Endothelial cell of umbilical vein (primary cell): ENCODE data around the gene EIF1AD. TPM values are rescaled to one million over a fixed set of nuclear protein-coding genes. Genes with fewer than 3 reads are reported as not detected.

ENCODE experiments used
- BruUV-seq: library from RNA; stranded (reverse); fragments of 400-500 nt; replicated peaks from 2 replicates; lab custom pipeline; 2021; lab: Mats Ljungman, UMichigan
- CTCF ChIA-PET: fragments of 300-600, 350-600 bp; sonication (Branson Sonifier 250); formaldehyde crosslinking; loops from one replicate; lab custom pipeline; 2021; ENCODE audit warnings: antibody characterized with exemption, inconsistent platforms; lab: Charles Lee
- POLR2A ChIA-PET: fragments of 300-600, 350-600 bp; sonication (Branson Sonifier 250); formaldehyde crosslinking; loops from one replicate; lab custom pipeline; 2021; ENCODE audit warnings: antibody characterized with exemption, inconsistent platforms; lab: Charles Lee
- DNase-seq: peaks from one replicate; pipeline ENCODE4 v3.0.0-alpha.2; 2011; ENCODE audit warnings: low read depth, low spot score
- FAIRE-seq: peaks from 2 replicates; lab custom pipeline; 2011; peaks lifted over from hg19 to GRCh38; lab: Jason Lieb, UNC
- H2AFZ ChIP-seq: 2 replicates; pipeline ENCODE4 v1.6.0; 2012; ENCODE audit warnings: low read depth, low read length, control low read depth, inconsistent platforms
- H3K27ac ChIP-seq: 2 replicates; pipeline ENCODE4 v1.5.1; 2011; ENCODE audit warnings: low read depth, mild to moderate bottlenecking, control low read depth, low read length, moderate library complexity; ENCODE audit not compliant: insufficient read depth
- H3K27me3 ChIP-seq, 2 experiments: 2 replicates each; pipeline versions ENCODE4 v1.6.0 to v1.6.1; 2011; ENCODE audit warnings: low read length in 2 of 2, mixed read lengths in 1 of 2; ENCODE audit not compliant: control insufficient read depth in 2 of 2, insufficient read depth in 2 of 2
- H3K36me3 ChIP-seq, 2 experiments: 2 replicates in 1 of 2; 3 replicates in 1 of 2; pipeline ENCODE4 v1.5.1; 2011; ENCODE audit warnings: low read length in 2 of 2, mild to moderate bottlenecking in 1 of 2, moderate library complexity in 1 of 2; ENCODE audit not compliant: control insufficient read depth in 2 of 2, insufficient read depth in 2 of 2; ENCODE audit errors: extremely low read depth in 1 of 2
- H3K4me1 ChIP-seq: 3 replicates; pipeline ENCODE4 v1.5.1; 2011; ENCODE audit warnings: mild to moderate bottlenecking, low read length; ENCODE audit not compliant: control insufficient read depth, insufficient read depth; ENCODE audit errors: extremely low read depth
- H3K4me2 ChIP-seq: 2 replicates; pipeline ENCODE4 v1.6.1; 2011; ENCODE audit warnings: low read length, control low read depth, mixed read lengths; ENCODE audit not compliant: insufficient read depth
- H3K4me3 ChIP-seq, 3 experiments: fragments of 200-600 bp in 1 of 3; sonication (generic), shearing (Covaris generic) in 1 of 3; replicated peaks in 1 of 3; 2 replicates each; pipeline ENCODE4 v1.5.1; 2011 to 2016; ENCODE audit warnings: control low read depth in 3 of 3, low read length in 3 of 3, mild to moderate bottlenecking in 2 of 3, inconsistent platforms in 1 of 3, low read depth in 1 of 3, moderate library complexity in 1 of 3; ENCODE audit not compliant: insufficient read depth in 1 of 3
- H3K79me2 ChIP-seq: 2 replicates; pipeline ENCODE4 v1.6.0; 2012; ENCODE audit warnings: low read length, inconsistent platforms; ENCODE audit not compliant: control insufficient read depth, insufficient read depth
- H3K9ac ChIP-seq: replicated peaks from 2 replicates; pipeline ENCODE3; 2011; ENCODE audit warnings: low read length, control low read depth; ENCODE audit not compliant: insufficient read depth; ENCODE audit errors: extremely low read depth
- H3K9me1 ChIP-seq: replicated peaks from 3 replicates; pipeline ENCODE4 v1.6.0; 2011; ENCODE audit warnings: mild to moderate bottlenecking, low read length; ENCODE audit not compliant: control insufficient read depth, insufficient read depth; ENCODE audit errors: extremely low read depth
- H3K9me3 ChIP-seq: replicated peaks from 2 replicates; pipeline ENCODE4 v1.5.1; 2012; ENCODE audit warnings: low read length, inconsistent platforms; ENCODE audit not compliant: control insufficient read depth, insufficient read depth
- H4K20me1 ChIP-seq: replicated peaks from 2 replicates; pipeline ENCODE3; 2011; ENCODE audit warnings: mild to moderate bottlenecking, low read length; ENCODE audit not compliant: control insufficient read depth, insufficient read depth; ENCODE audit errors: extremely low read depth
- EZH2 ChIP-seq: IDR thresholded peaks from 2 replicates; pipeline ENCODE4 v1.6.1; 2012; ENCODE audit warnings: borderline replicate concordance, low read depth, mild to moderate bottlenecking, moderate library complexity, low read length, inconsistent platforms; ENCODE audit not compliant: severe bottlenecking
- FOS ChIP-seq: IDR thresholded peaks from 2 replicates; pipeline ENCODE4 v1.6.1; 2011; ENCODE audit warnings: mild to moderate bottlenecking, low read length, moderate library complexity, borderline replicate concordance; ENCODE audit not compliant: insufficient read depth
- GATA2 ChIP-seq: IDR thresholded peaks from 2 replicates; pipeline ENCODE4 v1.7.0; 2011; ENCODE audit warnings: low read depth, mild to moderate bottlenecking, moderate library complexity, mixed read lengths, low read length; ENCODE audit not compliant: insufficient read length, insufficient read depth
- JUN ChIP-seq: IDR thresholded peaks from 2 replicates; pipeline ENCODE4 v1.6.1; 2011; ENCODE audit warnings: borderline replicate concordance, low read depth; ENCODE audit not compliant: insufficient read length, insufficient read depth
- MYC ChIP-seq: IDR thresholded peaks from one replicate; pipeline ENCODE4 v1.6.1; 2011; ENCODE audit warnings: mild to moderate bottlenecking, low read depth, low read length
- POLR2A ChIP-seq: IDR thresholded peaks from 2 replicates; pipeline ENCODE4 v1.6.1; 2012; ENCODE audit warnings: low read depth, mild to moderate bottlenecking, control low read depth, low read length
- POLR2AphosphoS5 ChIP-seq: IDR thresholded peaks from 2 replicates; pipeline ENCODE4 v1.6.1; 2012; ENCODE audit warnings: low read depth, mild to moderate bottlenecking, control low read depth, low read length, moderate library complexity; ENCODE audit not compliant: insufficient read depth
- dilution Hi-C: fragments of 300-500 bp; cut with MboI; formaldehyde crosslinking; loops from one replicate; pipeline ENCODE4 v1.15.0; 2019; ENCODE audit warnings: low sequenced_read_pairs; ENCODE audit not compliant: extremely low pct_ligation_motif_present
- intact Hi-C: fragments of 100-400 bp; cut with micrococcal nuclease; formaldehyde crosslinking; loops from one replicate; pipeline ENCODE4 v1.10.0; 2022
- polyA plus RNA-seq, 4 experiments: library from polyadenylated mRNA; depleted of rRNA in 3 of 4; stranded (reverse) in 3 of 4; unstranded in 1 of 4; fragments of >200 nt; gene quantifications; 2 replicates each; pipeline versions ENCODE4 v1.2.1 to v1.2.3, GENCODE V29; 2011 to 2012; ENCODE audit warnings: missing spikeins in 1 of 4
- total RNA-seq: library from RNA; stranded (reverse); gene quantifications from 2 replicates; pipeline ENCODE4 v1.2.3, GENCODE V29; 2021
- TF ChIP-seq, protein P1 (sequence below): IDR thresholded peaks from 2 replicates; pipeline ENCODE4 v1.6.1; 2011; ENCODE audit not compliant: insufficient read depth, insufficient read length
- TF ChIP-seq, protein P2 (sequence below), 2 donors: IDR thresholded peaks; 1 replicate in 1 of 2; 2 replicates in 1 of 2; pipeline ENCODE4 v1.5.1; 2011; ENCODE audit warnings: low read length in 2 of 2, mild to moderate bottlenecking in 2 of 2, moderate library complexity in 2 of 2, control low read depth in 1 of 2, inconsistent platforms in 1 of 2, low read depth in 1 of 2; ENCODE audit not compliant: insufficient read depth in 1 of 2; ENCODE audit errors: extremely low read depth in 1 of 2

The EIF1AD gene
- total and polyA plus RNA-seq, 2 donors (not counting 3 experiments of a cell fraction or from before 2014, with no cell fraction given): 39.3 to 39.7 TPM

DNA sequence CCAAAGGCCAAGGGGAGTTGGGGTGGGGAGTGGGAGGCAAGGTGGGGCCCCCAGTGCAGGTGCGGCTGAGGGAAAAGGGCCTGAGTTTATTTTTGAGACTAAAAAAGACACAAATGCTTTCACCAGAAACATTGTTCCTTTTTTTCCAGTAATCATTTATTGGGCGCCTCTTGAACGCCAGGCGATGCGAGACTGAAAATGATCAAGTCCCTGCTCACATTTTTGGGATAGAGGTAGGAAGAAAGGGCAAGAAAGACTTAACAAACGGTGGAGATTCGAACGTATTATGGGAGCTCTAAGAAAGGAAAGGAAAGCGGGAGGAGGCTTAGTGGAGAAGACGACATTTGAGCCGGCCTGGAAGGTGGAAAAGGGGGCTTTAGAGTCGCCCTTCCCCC, 49.4 kb upstream of the EIF1AD start:
- H3K79me2 ChIP-seq: peaks cover 28% of the 10 kb centered on the region
- H3K9me3 ChIP-seq: no peaks in the 10 kb centered on the region
- no peaks in the 10 kb centered on the region for H3K9me1 ChIP-seq
- ChIA-PET CTCF (interaction anchor here (0.9 to 4.0 kb wide), 2 partner anchors 17 to 191 kb away, joined by 4 to 16 read pairs; partner anchors contain the start of gene MUS81), POLR2A (interaction anchor here (0.7 to 1.1 kb wide), 2 partner anchors 49 to 67 kb away, joined by 3 to 4 read pairs; partner anchors contain the start of gene BANF1)
- peak overlapping the region; percentile 88 for H3K9ac ChIP-seq
- H4K20me1 ChIP-seq: no peaks in the 10 kb centered on the region
- no peak for DNase-seq
- TF ChIP-seq, protein P1, sequence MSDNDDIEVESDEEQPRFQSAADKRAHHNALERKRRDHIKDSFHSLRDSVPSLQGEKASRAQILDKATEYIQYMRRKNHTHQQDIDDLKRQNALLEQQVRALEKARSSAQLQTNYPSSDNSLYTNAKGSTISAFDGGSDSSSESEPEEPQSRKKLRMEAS: no peak
- TF ChIP-seq GATA2: no peak
- TF ChIP-seq POLR2AphosphoS5: no peak
- TF ChIP-seq JUN: no peak
- H3K27me3 ChIP-seq: peaks cover 2 to 3% of the 10 kb centered on the region in 2 experiments
- H3K4me3 ChIP-seq: peak overlapping the region; percentile 41 to 67 (median 53)
- dilution Hi-C loops: no loop called here
- H3K4me2 ChIP-seq: peak overlapping the region; percentile 50
- peaks cover 14% of the 10 kb centered on the region for H3K4me1 ChIP-seq
- intact Hi-C loops: loop anchor here (5.0 kb wide), 1 partner anchor 134 kb away; the partner anchor contains the start of genes C11orf68 and DRAP1
- peak overlapping the region; percentile 58 for H3K27ac ChIP-seq
- H3K36me3 ChIP-seq: peaks cover 7 to 12% of the 10 kb centered on the region in 2 experiments
- peak overlapping the region; percentile 39 for H2AFZ ChIP-seq
- peak; percentile 26 for FAIRE-seq
- BruUV-seq: no TSS peak

- intact Hi-C loops (loop anchor here (5.0 kb wide), 1 partner anchor 133 kb away; the partner anchor contains the start of genes C11orf68 and DRAP1), dilution Hi-C loops (no loop called here)
- no peaks in the 10 kb centered on the region for H3K9me3 ChIP-seq
- FAIRE-seq (no peak), DNase-seq (no peak)
- H2AFZ ChIP-seq: peak overlapping the region; percentile 39
- no peak overlapping the region for H3K27ac ChIP-seq
- no peak overlapping the region for H3K4me2 ChIP-seq
- TF ChIP-seq POLR2A (no peak), GATA2 (no peak), POLR2AphosphoS5 (no peak), JUN (no peak), FOS (no peak), MYC (no peak), EZH2 (no peak)
- TF ChIP-seq, protein P2, sequence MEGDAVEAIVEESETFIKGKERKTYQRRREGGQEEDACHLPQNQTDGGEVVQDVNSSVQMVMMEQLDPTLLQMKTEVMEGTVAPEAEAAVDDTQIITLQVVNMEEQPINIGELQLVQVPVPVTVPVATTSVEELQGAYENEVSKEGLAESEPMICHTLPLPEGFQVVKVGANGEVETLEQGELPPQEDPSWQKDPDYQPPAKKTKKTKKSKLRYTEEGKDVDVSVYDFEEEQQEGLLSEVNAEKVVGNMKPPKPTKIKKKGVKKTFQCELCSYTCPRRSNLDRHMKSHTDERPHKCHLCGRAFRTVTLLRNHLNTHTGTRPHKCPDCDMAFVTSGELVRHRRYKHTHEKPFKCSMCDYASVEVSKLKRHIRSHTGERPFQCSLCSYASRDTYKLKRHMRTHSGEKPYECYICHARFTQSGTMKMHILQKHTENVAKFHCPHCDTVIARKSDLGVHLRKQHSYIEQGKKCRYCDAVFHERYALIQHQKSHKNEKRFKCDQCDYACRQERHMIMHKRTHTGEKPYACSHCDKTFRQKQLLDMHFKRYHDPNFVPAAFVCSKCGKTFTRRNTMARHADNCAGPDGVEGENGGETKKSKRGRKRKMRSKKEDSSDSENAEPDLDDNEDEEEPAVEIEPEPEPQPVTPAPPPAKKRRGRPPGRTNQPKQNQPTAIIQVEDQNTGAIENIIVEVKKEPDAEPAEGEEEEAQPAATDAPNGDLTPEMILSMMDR (IDR thresholded peaks at IDR 0.05; ENCODE audit: extremely low read depth in 1 of 2, insufficient read depth in 1 of 2, low read depth in 1 of 2, low read length in 2 of 2): no peak
- TF ChIP-seq, protein P1: no peak
- H3K4me3 ChIP-seq: no peak overlapping the region
- no TSS peak for BruUV-seq
- H3K27me3 ChIP-seq: peaks cover 2 to 3% of the 10 kb centered on the region in 2 experiments
- H3K79me2 ChIP-seq: peaks cover 28% of the 10 kb centered on the region
- H3K36me3 ChIP-seq: peaks cover 4 to 11% of the 10 kb centered on the region in 2 experiments
- ChIA-PET CTCF (interaction anchor here (4.0 kb wide), 1 partner anchor 18 kb away, joined by 16 read pairs; no protein-coding TSS in a partner anchor), POLR2A (interaction anchor here (0.7 to 1.1 kb wide), 2 partner anchors 48 to 68 kb away, joined by 3 to 4 read pairs; partner anchors contain the start of gene BANF1)
- H3K9me1 ChIP-seq: no peaks in the 10 kb centered on the region
- no peaks in the 10 kb centered on the region for H4K20me1 ChIP-seq
- H3K4me1 ChIP-seq: peaks cover 14% of the 10 kb centered on the region
- no peak overlapping the region for H3K9ac ChIP-seq
Observed at GRCh38 chr11:66050581-66051231, 48.7 kb upstream of the EIF1AD start.
